GM13977 (cell line): ENCODE data around the gene ABTB2.

ENCODE experiments used
- DNase-seq: peaks from one replicate; pipeline ENCODE4 v3.0.0; 2012; ENCODE audit warnings: low spot score
- in situ Hi-C: fragments of 300-500 bp; cut with MboI; formaldehyde crosslinking; loops from one replicate; pipeline ENCODE4 v1.12.0; 2022; ENCODE audit warnings: low sequenced_read_pairs, low pct_unique_long_range_greater_than_20kb, mixed read lengths, inconsistent platforms; ENCODE audit not compliant: unreplicated experiment
- TF ChIP-seq, protein P1 (sequence below): IDR thresholded peaks from 2 replicates; pipeline ENCODE4 v1.5.1; 2012; ENCODE audit warnings: mild to moderate bottlenecking, control low read depth; ENCODE audit not compliant: insufficient read depth; ENCODE audit errors: extremely low read depth, missing control alignments

Gene ABTB2

DNA sequence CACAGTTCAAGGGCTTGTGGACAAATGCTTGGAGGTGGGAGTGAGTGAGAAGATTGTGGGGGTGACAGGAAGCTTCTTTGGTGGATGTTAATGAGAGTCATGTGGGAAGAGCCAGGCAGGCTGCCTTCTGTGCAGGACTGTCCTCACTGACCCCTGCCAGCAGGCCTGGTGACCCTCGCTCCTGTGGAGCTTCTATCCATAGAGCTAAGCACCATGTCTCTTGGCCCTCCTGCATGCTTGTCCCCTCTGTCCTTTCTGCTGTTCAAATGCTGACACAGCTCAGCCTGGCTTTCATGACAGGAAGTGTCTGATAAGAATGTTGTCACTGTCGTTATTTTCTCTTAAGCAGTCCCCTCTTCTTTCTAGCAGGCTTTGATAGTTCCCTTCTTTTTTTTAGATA, 214.8 kb downstream of the ABTB2 start:
- TF ChIP-seq, protein P1, sequence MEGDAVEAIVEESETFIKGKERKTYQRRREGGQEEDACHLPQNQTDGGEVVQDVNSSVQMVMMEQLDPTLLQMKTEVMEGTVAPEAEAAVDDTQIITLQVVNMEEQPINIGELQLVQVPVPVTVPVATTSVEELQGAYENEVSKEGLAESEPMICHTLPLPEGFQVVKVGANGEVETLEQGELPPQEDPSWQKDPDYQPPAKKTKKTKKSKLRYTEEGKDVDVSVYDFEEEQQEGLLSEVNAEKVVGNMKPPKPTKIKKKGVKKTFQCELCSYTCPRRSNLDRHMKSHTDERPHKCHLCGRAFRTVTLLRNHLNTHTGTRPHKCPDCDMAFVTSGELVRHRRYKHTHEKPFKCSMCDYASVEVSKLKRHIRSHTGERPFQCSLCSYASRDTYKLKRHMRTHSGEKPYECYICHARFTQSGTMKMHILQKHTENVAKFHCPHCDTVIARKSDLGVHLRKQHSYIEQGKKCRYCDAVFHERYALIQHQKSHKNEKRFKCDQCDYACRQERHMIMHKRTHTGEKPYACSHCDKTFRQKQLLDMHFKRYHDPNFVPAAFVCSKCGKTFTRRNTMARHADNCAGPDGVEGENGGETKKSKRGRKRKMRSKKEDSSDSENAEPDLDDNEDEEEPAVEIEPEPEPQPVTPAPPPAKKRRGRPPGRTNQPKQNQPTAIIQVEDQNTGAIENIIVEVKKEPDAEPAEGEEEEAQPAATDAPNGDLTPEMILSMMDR, result no peak
- in situ Hi-C loops, result no loop called here

DNA sequence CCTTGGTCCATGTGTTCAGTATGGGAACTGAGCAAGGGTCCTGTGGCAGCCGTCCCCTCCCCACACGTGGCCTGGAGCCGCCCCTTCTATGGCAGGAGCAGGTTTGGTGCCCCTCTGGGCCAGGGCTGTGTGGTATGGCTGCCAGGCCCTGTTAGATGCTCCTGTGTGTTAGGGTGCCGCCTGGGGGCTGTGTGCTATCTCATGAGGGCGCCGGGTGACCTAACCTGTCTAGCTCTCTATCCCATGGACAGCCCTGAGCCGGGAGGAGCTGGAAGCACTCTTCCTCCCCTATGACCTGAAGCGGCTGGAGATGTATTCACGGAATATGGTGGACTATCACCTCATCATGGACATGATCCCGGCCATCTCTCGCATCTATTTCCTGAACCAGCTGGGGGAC, 217.7 kb downstream of the ABTB2 start:
- no peak for DNase-seq
- in situ Hi-C loops, result no loop called here
- TF ChIP-seq, protein P1, result no peak

More for the DNA sequence above, 214.8 kb downstream of the ABTB2 start:
- no peak for DNase-seq

DNA sequence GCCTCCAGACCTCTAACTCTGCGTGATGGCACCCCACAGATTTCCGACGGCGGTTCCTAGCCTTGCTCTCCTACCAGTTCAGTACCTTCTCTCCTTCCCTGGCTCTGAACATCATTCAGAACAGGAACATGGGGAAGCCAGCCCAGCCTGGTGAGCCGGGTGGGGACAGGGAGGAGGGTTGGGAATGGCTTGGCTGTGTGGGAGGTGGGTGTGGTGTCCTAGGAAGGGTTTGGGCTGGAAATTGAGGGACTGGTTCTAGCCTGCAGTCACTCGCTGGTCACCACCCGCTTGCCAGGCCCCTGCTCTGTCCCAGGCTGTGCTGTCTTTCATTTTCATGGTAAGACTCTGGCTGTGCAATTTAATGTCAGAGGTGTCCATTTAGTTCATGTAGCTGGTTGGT, 218.5 kb downstream of the ABTB2 start:
- TF ChIP-seq, protein P1, result no peak
- in situ Hi-C loops, result no loop called here
- DNase-seq, result no peak

DNA sequence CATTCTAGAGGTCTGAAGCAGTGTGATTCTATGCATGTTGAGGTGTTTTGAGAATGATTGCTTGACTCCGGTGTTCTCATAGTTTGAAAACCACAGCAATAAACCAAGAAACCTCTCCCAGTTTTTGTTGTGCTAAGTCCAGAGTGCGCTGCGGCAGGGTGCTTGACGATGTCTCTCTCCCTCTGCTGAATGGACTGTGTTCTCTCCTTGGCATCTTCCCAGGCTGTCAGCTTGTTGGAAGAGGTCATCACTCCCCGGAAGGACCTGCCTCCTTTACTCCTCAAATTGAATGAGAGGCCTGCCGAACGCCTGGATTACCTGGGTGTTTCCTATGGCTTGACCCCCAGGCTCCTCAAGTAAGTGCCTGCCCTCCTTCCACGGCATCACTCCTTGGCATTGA, 221.4 kb downstream of the ABTB2 start:
- in situ Hi-C loops, result no loop called here
- DNase-seq, result no peak
- TF ChIP-seq, protein P1, result no peak

DNA sequence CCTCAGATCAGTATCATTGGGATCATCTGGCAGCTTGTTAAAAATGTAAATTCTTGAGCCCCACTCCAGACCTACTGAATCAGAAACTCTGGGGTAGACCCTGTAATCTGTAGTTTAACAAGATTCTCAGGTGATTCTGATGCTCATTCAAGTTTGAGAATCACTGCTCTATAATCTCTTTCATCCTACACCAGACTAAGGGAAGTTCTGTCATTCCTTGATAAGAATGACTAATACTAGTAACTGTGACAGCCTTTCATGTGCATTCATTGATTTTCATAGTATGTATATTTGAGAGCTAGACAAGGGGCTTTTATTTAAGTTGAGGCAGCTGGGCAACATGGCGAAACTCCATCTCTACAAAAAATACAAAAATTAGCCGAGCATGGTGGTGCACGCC, 222.4 kb downstream of the ABTB2 start:
- TF ChIP-seq, protein P1, result no peak
- in situ Hi-C loops, result no loop called here
- DNase-seq, result no peak

DNA sequence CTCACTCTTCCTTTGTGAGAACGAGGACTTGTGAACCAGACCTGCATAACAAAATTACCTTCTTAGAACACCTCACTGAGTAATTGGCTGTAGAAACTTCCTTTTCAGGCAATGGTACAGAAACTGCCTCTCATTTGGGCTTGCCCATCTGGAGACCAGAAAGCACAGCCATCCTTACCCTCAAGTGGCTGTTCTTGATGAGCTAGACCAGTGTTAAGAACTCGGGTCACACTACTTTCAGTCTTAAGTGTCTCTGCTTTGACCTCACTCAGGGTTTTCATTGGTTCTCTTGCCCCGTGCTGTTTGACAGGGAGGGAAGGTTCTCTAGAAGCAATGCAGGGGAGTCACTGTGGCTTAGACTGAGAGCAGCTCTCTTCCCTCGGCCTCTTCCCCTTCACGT, 223.0 kb downstream of the ABTB2 start:
- TF ChIP-seq, protein P1, result no peak
- DNase-seq, result peak; percentile 35
- in situ Hi-C loops, result no loop called here

DNA sequence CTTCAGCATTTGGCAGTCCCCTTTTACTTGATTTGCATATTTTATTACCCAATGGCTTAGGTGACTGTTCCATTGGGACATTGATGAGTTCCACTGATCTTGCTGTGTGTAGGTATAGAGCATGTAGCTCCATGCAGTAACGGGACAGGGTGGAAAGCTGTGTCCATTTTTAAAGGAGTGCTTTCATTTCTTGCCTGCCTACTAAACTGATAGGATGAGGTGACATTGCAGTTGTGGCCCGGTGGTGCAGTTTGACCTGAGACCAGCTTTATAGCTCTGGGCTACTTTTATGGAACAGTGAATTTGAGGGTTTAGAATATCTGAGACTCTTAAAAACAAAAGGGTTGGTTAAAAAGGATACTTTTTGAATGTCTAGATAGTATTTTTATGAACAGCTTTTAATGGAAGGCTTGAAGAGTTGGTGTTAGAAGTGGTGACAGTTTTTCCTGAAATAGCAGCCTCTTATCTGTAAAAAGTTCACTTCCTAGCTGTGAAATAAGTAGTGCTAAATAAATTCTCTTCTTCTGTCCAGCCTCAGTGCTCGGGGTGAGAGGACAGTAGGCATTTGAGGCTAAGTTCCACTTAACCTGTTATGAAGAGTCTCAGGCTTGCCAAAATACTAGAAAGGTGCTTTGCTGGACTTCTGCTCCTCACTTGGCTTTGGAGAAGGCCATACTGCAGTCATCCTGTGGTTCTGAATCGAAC, 225.4 kb downstream of the ABTB2 start:
- no peak for DNase-seq
- in situ Hi-C loops, result no loop called here
- TF ChIP-seq, protein P1, result no peak
